ENCODE data around the gene CADM3.

Gene CADM3

GRCh38 chr1:159173320-159173719 lies 1.9 kb downstream of the CADM3 start:
- no peak for DNase-seq (ENCODE audit: low read depth)

- DNase-seq (ENCODE audit: low read depth): no peak
Measured at GRCh38 chr1:159175571-159175970, 4.2 kb downstream of the CADM3 start.

- no peak for DNase-seq (ENCODE audit: low read depth)
Measured at GRCh38 chr1:159177272-159177907, 6.0 kb downstream of the CADM3 start.

GRCh38 chr1:159179906-159180305 lies 8.5 kb downstream of the CADM3 start:
- no peak for DNase-seq (ENCODE audit: low read depth)

GRCh38 chr1:159180516-159180915 lies 9.1 kb downstream of the CADM3 start:
- no peak for DNase-seq (ENCODE audit: low read depth)

DNA sequence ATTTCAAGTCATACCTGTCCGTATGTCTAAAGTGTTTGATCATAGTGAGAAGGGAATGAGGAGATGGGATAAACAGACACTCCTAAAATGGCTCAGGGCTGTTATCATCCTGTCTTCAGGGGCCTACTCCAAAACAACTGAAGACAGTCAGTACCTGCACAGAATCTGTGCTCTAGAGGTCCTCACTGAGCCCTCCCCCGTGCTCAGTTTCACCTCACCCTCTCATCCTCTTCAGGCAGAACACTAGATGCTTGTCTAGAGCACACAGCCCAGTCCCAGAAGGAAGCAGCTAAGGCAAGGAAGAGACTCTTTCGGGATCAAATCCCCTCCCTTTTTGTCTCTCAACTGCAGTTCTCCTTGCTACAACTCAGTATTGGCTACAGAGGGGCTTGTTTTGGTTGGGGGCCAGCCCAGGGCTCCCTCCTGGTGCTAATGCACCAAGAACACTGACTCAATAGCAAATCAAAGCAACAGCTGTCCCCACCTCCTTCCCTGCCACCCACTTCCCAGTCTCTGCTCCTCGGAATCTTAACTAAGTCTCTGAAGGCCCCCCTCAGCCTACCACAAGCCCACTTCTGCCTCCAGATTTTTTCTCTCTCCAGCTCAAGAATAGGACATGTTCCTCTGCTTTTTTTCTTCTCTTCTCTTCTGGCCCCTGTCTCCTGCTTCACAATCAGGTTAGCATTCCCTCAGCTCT lies 10.1 kb downstream of the CADM3 start:
- no peak for DNase-seq (ENCODE audit: low read depth)

GRCh38 chr1:159184201-159184600 lies 12.8 kb downstream of the CADM3 start:
- DNase-seq (ENCODE audit: low read depth): no peak

DNA sequence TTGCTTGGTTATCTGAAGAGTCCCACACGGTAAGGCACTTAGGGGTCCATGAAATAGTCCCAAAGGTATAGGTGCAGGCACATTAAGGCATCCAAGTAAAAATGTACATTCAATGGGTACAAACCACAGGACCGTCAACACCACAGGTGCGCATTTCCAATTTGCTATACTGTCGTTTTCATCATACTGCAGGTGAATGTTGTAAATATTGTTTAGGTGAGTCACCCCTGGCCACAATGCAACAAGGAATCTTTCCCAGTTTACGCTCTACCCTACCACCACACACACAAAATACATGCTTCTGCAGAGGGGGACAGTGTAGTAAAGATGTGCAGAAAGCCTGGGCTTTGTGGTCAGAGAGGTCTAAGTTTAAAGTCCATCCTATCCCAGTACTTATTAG lies 13.7 kb downstream of the CADM3 start:
- DNase-seq (ENCODE audit: low read depth): no peak

DNA sequence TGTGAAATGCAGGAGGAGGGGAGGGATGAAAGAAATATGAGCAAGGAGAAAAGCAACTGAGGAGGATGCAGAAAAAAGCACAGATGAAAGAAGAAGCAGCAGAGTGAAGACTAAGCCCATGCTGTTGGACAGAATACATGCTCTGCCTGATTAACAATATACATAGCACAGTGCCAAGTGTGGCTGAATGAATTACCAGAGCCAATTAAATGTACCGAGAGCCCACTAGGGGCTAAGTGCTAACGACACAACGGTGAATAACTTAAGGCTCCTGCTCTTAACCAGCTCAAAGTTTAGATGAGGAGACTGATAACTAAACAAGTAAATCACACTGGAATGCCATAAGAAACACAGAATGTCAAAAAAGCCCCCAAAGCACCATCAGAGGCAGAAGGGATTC lies 15.6 kb downstream of the CADM3 start:
- no peak for DNase-seq (ENCODE audit: low read depth)

DNA sequence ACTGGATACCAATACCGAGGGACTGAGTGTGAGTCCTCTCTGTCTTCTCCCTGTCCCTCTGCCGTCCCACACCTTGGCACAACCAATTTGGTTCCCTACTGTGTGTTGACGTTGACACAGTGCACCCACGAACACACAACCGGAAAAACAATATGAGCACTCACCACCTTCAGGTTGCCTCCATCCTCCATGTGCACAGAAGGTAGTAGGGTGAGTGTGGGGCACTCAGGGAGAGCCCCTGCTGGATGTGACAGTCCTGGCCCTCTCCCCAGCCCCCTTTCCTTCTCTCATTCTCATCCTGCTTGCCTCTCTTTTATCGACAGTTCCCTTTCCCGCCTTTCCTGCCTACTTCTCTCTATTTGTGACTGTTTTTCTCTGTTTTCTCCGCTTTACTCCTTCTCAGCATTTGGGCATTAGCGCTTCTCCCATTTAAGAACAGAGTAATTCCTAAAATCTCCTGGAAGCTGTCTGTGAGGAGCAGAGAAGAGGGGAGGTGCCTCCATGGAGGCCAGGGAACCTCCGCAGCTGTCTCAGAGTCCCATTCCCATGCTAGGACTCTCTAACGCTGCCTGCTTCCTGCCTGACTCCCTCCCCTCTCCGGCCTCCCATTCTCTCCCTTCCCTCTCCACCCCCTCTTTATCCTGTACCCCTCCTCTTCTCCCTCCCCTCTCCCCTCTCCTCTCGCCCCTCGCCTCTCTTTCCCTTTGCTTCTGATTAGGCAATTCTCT lies 16.4 kb downstream of the CADM3 start:
- no peak for DNase-seq (ENCODE audit: low read depth)

GRCh38 chr1:159188375-159188788 lies 17.0 kb downstream of the CADM3 start:
- DNase-seq (ENCODE audit: low read depth): no peak

- DNase-seq (ENCODE audit: low read depth): no peak
Measured at GRCh38 chr1:159190441-159190840, 19.0 kb downstream of the CADM3 start.

DNA sequence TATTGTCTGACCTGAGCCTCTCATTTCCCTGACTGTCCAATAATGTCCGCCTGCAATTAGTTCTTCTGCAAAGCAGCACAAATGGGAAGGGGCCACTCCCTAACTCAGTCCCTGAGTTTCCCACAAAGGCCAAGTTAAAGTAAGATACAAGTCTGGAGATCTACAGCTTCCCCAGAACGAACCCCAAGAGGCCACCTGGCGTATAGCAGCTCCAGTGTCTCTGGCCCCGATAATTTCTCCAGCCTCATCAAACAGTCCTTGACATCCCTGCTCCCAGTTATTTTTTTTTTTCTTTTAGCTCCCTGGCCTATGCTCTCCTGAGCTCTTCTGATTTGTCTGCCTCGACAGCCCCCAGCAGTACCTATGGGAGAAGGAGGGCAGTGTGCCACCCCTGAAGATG lies 25.1 kb downstream of the CADM3 start:
- no peak for DNase-seq (ENCODE audit: low read depth)

DNA sequence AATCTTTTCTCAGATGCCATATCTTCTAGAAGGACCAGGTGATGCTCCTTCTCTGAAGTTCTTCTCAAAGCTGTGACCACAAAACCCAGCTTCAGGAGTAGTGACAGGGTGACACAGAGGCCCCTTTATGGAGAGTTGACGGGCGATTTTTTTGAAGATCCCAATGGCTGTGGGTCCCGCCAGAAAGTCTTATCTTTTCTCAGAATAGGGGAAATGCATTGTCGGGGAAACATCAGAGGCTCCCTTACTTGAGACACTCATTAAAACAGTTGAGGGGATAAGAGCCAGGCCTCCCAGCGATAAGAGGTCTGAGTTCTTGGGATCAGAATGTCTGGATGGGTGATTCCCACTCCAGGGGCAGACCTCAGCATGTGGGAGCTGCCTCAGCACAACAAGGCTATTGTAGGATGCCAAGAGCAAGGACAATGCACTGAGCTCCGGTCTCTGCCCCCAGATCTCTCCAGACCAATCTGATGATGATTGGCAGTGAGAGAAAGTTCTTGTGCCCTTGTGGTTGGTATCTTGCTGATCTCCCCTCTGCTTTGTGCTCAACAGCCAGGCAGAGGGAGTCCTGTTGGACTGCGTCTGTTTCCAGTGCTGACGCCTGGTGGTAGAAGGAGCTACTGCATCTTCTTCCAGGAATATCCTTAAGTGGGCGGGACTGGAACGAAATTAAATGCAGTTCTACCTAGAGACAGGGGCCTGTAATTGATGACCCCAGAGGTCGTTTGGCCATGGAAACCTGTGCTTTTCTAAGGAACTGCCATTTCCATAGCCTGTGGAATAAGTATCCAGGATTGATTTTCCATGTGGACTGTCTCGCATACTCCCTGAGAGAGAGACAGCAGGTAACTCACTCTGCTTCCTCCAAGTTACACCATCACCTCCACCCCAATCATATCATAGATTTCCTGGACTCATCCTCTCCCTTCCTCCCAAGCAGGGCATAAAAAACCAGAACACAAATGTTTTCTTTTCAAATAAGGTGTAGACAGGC lies 26.4 kb downstream of the CADM3 start:
- DNase-seq (ENCODE audit: low read depth): no peak

DNA sequence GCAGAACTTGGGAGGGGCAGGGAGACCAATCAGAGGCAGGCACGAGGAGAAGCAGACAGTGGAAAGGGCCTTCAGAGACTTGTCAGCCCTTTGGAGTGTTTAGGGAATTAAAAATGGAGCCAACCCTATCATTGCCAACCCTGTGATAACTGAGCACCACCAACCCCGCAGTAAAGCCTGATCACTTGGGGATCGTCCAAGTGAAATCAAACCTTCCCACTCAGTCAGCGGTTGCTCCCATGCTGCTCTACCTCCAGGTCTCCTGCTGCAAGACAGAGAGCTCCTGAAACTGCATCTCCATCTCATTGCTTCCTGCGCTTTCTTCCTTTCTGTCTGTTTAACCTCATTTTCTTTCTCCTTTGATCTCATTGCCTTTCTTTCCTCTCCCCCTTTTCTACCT lies 28.5 kb downstream of the CADM3 start:
- no peak for DNase-seq (ENCODE audit: low read depth)

DNA sequence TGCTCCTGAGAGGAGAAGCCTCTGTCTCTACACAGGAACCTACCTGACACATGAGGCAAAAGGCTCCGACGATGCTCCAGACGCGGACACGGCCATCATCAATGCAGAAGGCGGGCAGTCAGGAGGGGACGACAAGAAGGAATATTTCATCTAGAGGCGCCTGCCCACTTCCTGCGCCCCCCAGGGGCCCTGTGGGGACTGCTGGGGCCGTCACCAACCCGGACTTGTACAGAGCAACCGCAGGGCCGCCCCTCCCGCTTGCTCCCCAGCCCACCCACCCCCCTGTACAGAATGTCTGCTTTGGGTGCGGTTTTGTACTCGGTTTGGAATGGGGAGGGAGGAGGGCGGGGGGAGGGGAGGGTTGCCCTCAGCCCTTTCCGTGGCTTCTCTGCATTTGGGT lies 29.4 kb downstream of the CADM3 start:
- no peak for DNase-seq (ENCODE audit: low read depth)

- no peak for DNase-seq (ENCODE audit: low read depth)
Measured at GRCh38 chr1:159201642-159202041, 30.2 kb downstream of the CADM3 start.

DNA sequence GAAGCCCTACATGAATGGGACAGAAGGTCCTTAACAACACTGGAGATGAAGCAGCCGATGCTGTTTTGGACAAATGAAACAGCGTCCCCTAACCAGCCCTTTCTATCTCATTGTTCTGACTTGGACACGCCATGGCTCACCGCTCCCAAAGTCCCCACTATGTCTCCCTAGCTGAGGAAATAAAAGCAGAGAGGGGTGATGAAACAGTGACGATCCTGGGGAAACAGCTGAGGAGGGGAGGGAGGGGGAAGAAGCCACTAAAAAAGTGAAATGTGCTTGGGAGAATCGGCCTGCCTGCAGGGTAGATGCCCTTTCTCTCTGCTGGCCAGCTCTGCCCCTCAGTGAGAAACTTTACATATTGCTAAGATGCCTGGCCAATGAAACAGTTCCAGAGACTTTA lies 32.2 kb downstream of the CADM3 start:
- no peak for DNase-seq (ENCODE audit: low read depth)

DNA sequence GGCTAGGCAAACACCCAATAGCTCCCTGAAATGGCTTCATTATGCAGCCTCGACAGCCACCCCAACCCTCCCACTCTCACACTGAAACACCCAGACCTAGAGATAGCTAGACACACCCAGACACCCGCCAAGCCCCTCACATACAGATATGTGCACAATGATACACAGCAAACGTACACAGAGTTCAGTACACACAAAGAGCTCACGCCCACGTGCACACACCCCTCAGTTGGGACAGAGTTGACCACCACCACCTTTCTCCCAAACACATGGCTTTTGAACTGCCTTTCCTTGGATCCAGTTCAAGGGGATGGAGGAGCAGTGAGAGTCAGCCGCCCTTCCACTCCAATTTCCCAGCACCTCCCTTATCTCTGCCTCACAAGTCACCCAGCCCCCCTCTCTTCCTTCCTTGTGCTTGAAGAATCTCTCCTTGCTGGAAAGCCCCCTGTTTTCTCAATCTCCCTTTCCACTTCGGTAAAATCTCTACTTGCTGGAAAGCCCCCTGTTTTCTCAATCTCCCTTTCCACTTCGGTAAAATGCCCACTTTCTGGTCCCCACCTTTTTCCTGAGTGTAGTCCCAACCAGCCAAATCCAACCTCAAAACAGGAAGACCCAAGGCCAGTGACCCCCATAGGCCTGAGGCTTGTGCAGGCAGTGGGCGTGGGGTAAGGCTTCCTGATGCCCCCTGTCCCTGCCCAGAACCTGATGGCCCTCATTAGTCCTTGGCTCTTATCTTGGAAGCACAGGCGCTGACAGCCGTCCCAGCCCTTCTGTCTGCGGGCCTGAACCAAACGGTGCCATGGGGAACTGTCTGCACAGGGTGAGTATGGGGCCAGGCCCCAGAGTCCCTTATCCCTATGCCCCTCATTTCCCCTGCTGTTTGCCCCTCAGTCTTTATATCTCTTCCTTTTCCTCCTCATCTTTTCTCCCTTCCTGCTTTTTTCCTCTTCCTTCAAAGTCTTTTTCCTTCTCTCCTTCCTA lies 33.0 kb downstream of the CADM3 start, which contains the start of gene ACKR1:
TSS of gene ACKR1 (plus strand) at position 715 of the 981 bp plus-strand sequence. CDS start at position 800, 85 bp downstream.
- DNase-seq (ENCODE audit: low read depth): no peak

GRCh38 chr1:159205225-159205624 lies 33.8 kb downstream of the CADM3 start:
- no peak for DNase-seq (ENCODE audit: low read depth)

DNA sequence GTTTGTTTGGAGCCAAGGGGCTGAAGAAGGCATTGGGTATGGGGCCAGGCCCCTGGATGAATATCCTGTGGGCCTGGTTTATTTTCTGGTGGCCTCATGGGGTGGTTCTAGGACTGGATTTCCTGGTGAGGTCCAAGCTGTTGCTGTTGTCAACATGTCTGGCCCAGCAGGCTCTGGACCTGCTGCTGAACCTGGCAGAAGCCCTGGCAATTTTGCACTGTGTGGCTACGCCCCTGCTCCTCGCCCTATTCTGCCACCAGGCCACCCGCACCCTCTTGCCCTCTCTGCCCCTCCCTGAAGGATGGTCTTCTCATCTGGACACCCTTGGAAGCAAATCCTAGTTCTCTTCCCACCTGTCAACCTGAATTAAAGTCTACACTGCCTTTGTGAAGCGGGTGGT lies 34.7 kb downstream of the CADM3 start:
- DNase-seq (ENCODE audit: low read depth): no peak

Measured in stimulated activated CD8-positive, alpha-beta memory T cell treated with anti-CD3 and anti-CD28 coated beads, Interleukin-15, amount 100 ng/mL, for 24 hours (primary cell).